ENCODE measurements around the gene FAM174A. TPM values are rescaled to one million over a fixed set of nuclear protein-coding genes. Genes with fewer than 3 reads are reported as not detected.

Gene FAM174A
- total RNA-seq, 2 donors from 2014 or later, result 18.1 to 30.9 TPM

DNA sequence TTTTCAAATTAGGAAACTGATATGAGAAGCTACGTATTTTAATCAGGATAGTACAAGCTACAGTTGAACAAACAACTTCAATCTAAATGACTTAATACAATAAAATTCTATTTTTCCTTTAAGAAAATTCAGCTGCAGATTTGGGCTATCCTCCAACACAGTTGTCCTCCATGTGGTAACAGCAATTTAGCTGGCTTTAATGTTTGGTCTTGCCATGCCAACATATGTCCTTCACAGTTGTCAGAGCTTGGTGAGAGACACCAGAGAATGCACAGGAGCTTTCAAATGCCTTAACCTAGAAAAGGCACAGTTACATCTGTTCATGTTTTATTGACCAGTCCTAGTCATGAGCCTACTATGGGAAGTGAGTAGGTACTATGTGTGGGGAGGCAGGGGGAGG is 10.8 kb downstream of the FAM174A start:
- H3K4me3 ChIP-seq, result no peak overlapping the region
- DNase-seq (no peak), ATAC-seq (no peak)

DNA sequence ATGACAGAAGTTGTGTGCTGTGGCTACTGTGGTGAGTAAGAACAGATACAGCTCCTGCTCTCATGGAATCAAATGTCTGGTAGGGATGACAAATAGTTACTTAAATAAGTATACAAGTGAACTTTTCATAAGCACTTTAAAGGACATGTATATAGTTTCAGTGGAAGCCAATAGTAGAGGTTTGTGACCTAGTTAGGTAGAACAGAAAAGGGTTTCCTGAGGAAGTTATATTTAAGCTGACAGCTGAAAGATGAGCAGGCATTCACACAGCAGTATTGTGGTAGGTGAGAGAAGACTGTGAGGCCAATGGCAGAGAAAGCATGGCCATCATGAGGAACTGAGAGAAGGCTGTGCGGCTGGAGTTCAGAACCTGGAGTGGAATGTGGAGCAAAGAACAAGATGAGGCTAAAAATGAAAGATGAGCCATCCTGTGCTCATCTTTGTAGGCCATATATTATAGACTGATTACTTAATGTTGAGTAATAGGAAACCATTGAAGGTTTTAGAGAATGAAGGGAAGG is 15.4 kb downstream of the FAM174A start:
- 93% methylated on average over 1 of the region's 1 CpG for WGBS, 2 donors
- no peak overlapping the region for H3K4me3 ChIP-seq
- H3K36me3 ChIP-seq (replicated peaks in 1 of 2; ENCODE audit: insufficient read depth in 1 of 2, low read depth in 2 of 2), result no peaks in the 10 kb centered on the region
- no peak for TF ChIP-seq POLR2A (IDR thresholded peaks at IDR 0.05)
- TF ChIP-seq, protein P1, sequence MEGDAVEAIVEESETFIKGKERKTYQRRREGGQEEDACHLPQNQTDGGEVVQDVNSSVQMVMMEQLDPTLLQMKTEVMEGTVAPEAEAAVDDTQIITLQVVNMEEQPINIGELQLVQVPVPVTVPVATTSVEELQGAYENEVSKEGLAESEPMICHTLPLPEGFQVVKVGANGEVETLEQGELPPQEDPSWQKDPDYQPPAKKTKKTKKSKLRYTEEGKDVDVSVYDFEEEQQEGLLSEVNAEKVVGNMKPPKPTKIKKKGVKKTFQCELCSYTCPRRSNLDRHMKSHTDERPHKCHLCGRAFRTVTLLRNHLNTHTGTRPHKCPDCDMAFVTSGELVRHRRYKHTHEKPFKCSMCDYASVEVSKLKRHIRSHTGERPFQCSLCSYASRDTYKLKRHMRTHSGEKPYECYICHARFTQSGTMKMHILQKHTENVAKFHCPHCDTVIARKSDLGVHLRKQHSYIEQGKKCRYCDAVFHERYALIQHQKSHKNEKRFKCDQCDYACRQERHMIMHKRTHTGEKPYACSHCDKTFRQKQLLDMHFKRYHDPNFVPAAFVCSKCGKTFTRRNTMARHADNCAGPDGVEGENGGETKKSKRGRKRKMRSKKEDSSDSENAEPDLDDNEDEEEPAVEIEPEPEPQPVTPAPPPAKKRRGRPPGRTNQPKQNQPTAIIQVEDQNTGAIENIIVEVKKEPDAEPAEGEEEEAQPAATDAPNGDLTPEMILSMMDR (IDR thresholded peaks at IDR 0.05), result no peak
- no peaks in the 10 kb centered on the region for H3K27me3 ChIP-seq
- peaks cover 4% of the 10 kb centered on the region for H3K4me1 ChIP-seq
- H3K9me3 ChIP-seq, result no peaks in the 10 kb centered on the region
- intact Hi-C loops (cut with DNase I), result no loop called here
- DNase-seq (no peak), ATAC-seq (no peak)
- no peak overlapping the region for H3K27ac ChIP-seq

More for the DNA sequence above, 10.8 kb downstream of the FAM174A start:
- Histone ChIP-seq H3K27me3 (no peaks in the 10 kb centered on the region), H3K27ac (no peak overlapping the region), H3K9me3 (no peaks in the 10 kb centered on the region), H3K36me3 (replicated peaks in 1 of 2; ENCODE audit: insufficient read depth in 1 of 2, low read depth in 2 of 2) (no peaks in the 10 kb centered on the region), H3K4me1 (peaks cover 4% of the 10 kb centered on the region)
- TF ChIP-seq, protein P1 (IDR thresholded peaks at IDR 0.05), result no peak
- no peak for TF ChIP-seq POLR2A (IDR thresholded peaks at IDR 0.05)
- intact Hi-C loops (cut with DNase I), result no loop called here
- 74 to 77% methylated on average over 1 of the region's 1 CpG for WGBS, 2 donors

DNA sequence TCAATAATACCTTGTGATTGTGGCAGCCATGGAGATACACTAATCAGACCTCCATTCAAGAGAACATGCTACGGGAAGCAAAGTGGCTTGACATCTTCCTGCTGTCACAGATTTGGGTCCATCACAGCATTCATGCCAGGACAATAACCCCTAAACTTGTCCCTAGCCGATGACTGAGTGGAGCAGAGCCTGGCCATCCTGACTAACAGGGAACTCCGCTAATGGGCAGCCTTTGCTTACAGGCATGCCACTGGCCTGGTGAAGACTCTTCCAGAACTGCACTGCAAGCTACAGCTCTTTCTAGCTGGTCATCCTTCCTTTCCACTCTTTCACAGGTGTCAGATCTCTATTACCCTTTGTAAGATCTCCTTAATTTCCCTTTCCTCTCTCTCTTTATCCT is 16.0 kb downstream of the FAM174A start:
- intact Hi-C loops (cut with DNase I), result no loop called here
- H3K4me1 ChIP-seq, result peaks cover under 1% of the 10 kb centered on the region
- 93 to 94% methylated on average over 3 of the region's 3 CpGs for WGBS, 2 donors
- no peak for TF ChIP-seq POLR2A (IDR thresholded peaks at IDR 0.05)
- TF ChIP-seq, protein P1 (IDR thresholded peaks at IDR 0.05), result no peak
- no peak overlapping the region for H3K27ac ChIP-seq
- H3K36me3 ChIP-seq (replicated peaks in 1 of 2; ENCODE audit: insufficient read depth in 1 of 2, low read depth in 2 of 2), result no peaks in the 10 kb centered on the region
- DNase-seq, result no peak
- no peak for ATAC-seq
- no peak overlapping the region for H3K4me3 ChIP-seq
- H3K27me3 ChIP-seq, result no peaks in the 10 kb centered on the region
- no peaks in the 10 kb centered on the region for H3K9me3 ChIP-seq

DNA sequence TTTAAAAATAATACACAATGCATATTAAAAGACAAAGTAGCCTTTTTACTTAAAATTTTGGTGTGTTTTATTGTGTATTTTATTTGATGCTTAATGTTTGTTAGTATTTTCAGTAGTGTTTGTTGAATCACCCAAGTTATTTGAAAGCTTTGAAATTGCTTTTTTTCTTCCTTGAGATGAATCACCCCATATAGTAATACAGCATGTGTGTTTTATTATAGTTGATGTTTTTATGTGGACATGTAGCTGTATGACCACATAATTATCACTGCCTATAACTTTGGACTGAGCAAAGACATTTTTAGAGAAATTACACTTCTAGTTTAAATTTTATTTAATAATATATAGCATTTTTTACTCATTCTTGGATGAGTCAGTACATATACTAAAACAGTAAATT is 18.0 kb downstream of the FAM174A start:
- intact Hi-C loops (cut with DNase I), result no loop called here
- no peak for ATAC-seq
- Histone ChIP-seq H3K9me3 (no peaks in the 10 kb centered on the region), H3K4me1 (no peaks in the 10 kb centered on the region), H3K27me3 (no peaks in the 10 kb centered on the region), H3K4me3 (no peak overlapping the region), H3K27ac (no peak overlapping the region), H3K36me3 (replicated peaks in 1 of 2; ENCODE audit: insufficient read depth in 1 of 2, low read depth in 2 of 2) (no peaks in the 10 kb centered on the region)
- DNase-seq, result no peak
- TF ChIP-seq POLR2A (IDR thresholded peaks at IDR 0.05), result no peak
- TF ChIP-seq, protein P1 (IDR thresholded peaks at IDR 0.05), result no peak

DNA sequence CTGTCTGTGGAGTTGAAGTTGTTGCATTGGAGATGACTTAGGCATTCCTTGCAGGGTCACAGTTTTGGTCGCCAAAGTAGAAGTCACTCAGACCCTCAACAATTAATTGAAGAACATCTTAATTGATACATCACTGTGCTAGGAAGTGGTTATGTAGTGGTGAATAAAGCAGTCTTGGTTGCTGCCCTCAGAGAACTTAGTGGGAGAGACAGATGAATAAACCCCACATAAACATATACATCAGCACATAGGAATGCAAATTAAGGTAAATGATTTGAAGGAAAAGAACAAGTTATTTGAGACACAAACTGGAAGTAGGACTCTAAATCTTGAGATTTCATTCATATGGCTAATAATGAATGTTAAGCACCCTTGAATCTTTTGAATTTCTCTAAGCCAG is 25.7 kb downstream of the FAM174A start:
- ATAC-seq, result no peak
- no peak for DNase-seq
- Histone ChIP-seq H3K4me1 (no peaks in the 10 kb centered on the region), H3K4me3 (no peak overlapping the region), H3K27me3 (no peaks in the 10 kb centered on the region), H3K9me3 (no peaks in the 10 kb centered on the region), H3K27ac (no peak overlapping the region), H3K36me3 (replicated peaks in 1 of 2; ENCODE audit: insufficient read depth in 1 of 2, low read depth in 2 of 2) (no peaks in the 10 kb centered on the region)
- 89 to 94% methylated on average over 1 of the region's 1 CpG for WGBS, 2 donors
- TF ChIP-seq, protein P1 (IDR thresholded peaks at IDR 0.05), result no peak
- TF ChIP-seq POLR2A (IDR thresholded peaks at IDR 0.05), result no peak
- intact Hi-C loops (cut with DNase I), result no loop called here

Data from body of pancreas (tissue), 4 donors.